ENCODE data around the gene WBP11.

DNA sequence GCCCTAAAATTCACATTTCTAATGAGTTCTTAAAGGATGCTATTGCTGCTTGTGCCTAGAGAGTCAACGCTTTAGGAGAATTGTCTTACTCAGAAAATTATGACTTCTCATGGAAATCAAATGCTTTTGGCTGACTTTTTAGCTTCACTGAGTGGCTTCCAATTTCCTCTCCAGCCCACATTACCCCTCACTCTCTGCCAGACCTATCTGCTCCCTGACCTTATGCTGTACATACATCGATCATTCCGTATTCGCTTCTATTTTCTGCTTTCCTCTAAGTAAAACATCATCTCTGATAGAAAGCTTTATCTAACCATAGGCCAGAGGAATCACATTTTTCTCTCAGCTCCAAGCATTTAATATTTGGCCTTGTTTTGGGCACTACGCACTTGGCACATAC is 23.2 kb upstream of the WBP11 start:
- TF ChIP-seq POLR2AphosphoS5 (IDR thresholded peaks at IDR 0.05) (no peak), POLR2A (IDR thresholded peaks at IDR 0.05) (no peak), EP300 (IDR thresholded peaks at IDR 0.05) (no peak)
- TF ChIP-seq, protein P1, sequence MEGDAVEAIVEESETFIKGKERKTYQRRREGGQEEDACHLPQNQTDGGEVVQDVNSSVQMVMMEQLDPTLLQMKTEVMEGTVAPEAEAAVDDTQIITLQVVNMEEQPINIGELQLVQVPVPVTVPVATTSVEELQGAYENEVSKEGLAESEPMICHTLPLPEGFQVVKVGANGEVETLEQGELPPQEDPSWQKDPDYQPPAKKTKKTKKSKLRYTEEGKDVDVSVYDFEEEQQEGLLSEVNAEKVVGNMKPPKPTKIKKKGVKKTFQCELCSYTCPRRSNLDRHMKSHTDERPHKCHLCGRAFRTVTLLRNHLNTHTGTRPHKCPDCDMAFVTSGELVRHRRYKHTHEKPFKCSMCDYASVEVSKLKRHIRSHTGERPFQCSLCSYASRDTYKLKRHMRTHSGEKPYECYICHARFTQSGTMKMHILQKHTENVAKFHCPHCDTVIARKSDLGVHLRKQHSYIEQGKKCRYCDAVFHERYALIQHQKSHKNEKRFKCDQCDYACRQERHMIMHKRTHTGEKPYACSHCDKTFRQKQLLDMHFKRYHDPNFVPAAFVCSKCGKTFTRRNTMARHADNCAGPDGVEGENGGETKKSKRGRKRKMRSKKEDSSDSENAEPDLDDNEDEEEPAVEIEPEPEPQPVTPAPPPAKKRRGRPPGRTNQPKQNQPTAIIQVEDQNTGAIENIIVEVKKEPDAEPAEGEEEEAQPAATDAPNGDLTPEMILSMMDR (IDR thresholded peaks at IDR 0.05), result no peak

Measured in gastroesophageal sphincter (tissue), 3 donors.